HG03565 (cell line): ENCODE results near the gene PHF21B.

Experiments used
- ATAC-seq: cut with Tn5 transposase; IDR thresholded peaks from one replicate; pipeline ENCODE4 v1.9.1; 2021; ENCODE audit warnings: mild to moderate bottlenecking, moderate library complexity; ENCODE audit not compliant: unreplicated experiment

Gene PHF21B

DNA sequence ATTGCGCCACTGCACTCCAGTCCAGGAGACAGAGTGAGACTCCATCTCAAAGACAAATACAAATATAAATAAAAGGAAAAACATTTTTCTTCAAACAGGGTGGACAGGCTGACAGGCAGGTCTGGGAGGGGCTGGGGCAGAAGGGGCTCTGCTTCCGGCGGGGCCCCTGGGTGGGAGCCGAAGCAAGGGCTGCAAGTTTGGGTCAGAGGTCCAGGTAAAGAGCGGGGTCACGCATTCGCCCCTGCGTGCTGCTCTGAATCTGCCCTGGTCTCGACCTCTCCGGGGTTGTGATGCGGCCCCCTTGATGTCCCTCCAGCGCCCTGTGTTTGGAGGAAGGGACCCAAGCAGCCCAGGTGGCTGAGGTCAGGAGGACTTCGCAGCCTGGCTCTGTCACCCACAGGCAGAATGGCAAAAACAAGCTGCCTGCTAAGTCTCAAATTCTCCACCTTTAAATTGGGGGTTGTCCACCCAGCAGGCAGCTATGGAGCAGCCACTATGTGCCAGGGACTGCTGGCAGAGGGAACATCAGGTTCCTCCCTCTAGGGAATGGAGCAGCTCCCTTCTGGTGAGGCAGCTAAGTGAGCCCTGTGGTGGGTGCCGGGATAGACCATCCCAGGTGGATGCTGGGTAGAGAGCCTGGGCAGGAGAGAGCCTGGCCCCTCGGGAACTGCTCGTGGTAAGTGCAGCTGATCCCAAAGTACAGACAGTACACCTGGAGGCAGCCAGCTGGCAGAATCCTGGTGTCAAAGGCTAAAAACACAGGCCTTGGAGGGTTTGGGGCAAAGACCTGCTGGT, 10.3 kb upstream of the PHF21B start:
- ATAC-seq, result no peak

DNA sequence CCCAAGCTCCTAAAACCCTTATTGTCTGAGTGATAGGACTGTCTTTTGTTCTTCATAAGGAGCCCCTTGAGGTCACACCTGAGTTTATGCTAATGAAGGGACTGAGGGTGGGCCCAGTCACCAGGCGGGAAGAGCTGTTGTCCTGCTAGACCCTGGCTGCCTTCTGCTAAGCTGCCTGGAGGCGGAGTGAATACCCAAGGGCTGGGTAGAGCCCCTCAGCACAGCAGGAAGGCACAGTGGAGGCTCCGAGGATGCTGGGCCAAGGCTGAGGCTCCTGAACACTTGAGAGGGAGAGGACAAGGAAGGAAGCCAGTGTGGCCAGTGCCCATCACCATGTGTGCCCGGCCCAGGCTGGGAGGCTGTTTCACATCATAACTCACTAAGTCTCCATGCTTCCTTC, 4.8 kb upstream of the PHF21B start:
- ATAC-seq, result no peak

- no peak for ATAC-seq
These were observed 3.3 kb upstream of the PHF21B start for GRCh38 chr22:45013138-45013537.

- ATAC-seq, result no peak
These were observed 711 bp upstream of the PHF21B start for GRCh38 chr22:45010532-45010900.

DNA sequence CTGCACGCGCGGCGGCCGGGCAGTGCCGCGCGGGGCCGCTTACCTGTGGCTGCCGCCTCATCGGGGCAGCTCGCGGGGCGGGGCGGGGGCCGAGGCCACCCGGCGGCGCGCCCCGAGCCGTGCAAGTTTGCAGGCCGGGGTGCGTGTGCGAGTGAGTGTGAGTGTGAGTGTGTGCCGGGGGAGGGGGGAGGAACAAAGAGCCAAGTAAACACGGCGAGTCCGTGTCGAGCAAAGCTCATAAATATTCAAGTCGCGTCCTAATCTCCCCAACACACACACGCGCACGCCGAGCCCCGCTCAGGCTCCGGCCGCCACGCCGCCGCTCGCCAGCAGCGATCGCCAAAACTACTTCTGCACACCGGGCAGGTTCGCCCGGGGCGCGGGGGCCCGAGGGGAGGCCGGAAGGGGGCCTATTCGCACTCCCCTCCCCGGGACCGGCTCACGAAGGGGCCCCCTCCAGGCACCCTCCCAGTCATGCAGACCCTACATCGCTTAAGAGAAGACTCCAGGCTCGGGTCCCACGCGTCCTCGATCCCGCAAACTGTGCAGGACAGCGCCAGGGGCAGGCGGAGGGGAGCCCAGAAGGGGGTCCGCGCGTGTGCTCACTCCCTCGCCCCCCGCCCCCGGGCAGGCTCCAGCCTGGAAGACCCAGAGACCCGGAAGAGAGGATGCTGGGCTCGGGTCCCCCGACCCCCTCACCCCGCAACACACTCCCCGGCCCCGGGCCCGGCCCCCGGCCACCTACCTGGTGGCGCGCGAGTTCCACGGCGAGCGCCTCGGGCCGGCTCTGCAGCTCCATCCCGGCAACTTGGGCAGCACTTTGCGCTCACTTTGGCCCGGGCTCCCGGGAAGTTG, 827 bp downstream of the PHF21B start:
- ATAC-seq, result no peak

DNA sequence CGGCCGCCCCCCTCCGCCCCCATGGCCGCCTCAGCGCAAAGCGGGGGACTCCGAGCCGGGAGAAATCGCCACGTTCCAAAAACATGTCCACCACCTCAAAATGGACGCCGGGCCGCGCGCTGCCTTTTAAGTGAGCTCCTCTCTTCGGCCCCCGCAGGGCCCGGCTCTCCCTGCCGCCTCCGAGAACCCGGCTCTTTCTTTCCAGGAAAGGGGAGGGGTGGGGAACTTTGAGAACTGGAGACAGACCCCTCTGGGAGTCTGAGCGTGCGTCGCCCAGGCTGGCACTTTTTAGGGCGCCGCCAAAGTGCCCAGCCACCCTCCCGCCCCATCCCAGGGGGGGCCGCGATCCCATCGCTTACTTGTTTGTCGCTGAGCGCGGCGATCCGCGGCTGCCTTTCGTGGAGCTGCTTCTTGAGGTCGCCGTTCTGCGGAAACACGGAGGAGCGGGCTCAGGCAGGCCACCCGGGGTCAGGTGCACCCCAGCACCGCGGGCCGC, 1.6 kb downstream of the PHF21B start:
- ATAC-seq, result no peak

GRCh38 chr22:45007391-45008185, 2.2 kb downstream of the PHF21B start:
- no peak for ATAC-seq

DNA sequence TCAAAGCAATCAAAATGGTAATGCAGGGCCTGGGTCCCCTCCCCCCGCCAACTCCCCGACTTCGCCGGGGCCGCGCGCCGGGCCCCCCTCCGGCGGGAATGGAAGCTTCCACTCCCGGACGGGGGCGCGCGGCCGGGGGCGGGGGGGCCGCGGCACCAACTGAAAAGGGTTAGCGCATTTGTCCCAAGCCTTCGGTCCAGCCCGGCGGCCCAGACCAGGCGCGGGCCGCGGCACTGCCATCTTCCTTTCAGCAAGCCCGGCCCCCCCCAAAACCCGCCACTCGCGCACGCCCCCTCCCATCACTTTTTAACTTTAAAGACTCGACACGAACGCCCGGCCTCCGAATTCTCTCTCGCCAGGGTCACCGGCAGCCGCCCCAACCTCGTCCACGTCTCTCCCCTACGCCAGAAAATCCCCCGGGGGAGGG, 2.8 kb downstream of the PHF21B start:
- no peak for ATAC-seq

DNA sequence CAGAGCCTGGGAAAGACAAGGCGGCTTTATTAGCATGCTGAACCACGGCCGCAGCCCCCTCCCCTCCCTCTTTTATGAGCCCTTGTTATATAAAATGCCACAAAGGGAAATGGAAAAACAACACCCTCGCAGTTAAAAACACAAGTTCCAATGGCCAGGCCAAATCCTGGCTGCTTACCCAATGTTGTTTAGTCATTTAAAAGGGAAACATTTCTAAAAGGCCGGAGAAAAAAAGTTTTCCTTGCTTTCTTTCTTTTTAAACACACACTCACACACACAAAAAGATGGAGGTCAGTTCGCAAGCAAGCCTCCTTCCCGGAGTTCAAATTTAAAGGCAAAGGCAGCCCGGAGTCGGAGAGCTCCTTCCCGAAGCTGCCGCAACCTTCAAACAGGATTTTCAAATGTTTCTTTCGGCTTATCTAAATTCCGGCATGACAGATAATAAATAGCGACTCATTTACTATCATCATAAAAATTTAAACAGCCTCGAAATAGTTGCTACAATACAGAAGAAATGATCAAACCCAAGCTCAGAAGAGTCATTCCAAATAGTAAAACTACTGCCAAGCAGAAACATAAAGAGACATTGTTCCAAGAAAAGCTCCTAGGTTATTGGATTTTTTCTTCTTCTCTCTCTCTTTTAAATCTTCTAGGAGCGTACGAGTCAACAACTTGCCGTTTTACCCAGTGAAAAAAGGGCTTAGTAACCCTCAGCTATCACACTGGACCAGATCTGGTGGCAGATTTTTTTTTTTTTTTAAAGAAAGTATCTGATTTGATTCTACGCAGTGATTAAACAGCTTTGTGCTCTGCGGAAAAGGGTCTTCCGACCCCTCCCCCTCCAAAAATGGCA, 3.5 kb downstream of the PHF21B start:
- no peak for ATAC-seq

DNA sequence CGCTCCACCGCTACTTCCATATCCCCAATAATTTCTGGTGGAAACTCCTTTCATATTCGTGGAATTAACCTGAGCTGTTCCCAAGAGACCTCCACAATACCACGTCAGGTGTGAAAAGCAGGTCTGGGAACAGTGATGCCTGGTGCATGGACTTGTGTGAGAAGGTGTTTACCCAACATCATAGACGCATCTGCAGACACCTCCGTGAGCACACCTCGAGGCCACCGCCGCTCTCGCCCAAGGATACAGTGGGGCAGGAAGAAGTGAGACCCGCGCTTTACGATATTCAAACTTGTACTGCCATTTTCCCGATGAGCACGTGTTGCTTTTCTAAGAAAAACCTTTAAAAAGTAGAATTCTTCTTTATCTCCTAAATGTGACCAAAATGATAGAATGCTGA, 8.2 kb downstream of the PHF21B start:
- no peak for ATAC-seq

GRCh38 chr22:45000330-45000729, 9.5 kb downstream of the PHF21B start:
- ATAC-seq, result no peak

DNA sequence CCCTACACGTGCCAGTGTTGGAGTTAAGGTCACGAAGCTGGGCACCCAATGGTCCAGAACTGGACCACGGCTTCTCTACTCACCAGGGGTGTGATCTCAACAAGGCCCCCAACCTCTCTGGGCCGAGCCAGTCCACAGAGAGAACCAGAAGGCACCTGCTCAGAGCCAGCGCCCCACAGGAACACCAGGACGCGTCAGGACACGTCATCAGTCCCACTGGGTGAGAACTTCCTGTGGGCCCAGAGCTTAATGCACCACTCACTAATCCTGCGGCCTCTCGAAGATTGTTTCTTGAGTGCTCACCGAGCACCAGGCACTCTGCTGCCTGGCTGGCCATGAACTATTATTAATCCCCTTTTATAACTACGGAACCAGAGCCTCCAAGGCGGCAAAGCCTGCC, 10.1 kb downstream of the PHF21B start:
- ATAC-seq, result no peak

- ATAC-seq, result no peak
These were observed 10.6 kb downstream of the PHF21B start for GRCh38 chr22:44999231-44999630.

DNA sequence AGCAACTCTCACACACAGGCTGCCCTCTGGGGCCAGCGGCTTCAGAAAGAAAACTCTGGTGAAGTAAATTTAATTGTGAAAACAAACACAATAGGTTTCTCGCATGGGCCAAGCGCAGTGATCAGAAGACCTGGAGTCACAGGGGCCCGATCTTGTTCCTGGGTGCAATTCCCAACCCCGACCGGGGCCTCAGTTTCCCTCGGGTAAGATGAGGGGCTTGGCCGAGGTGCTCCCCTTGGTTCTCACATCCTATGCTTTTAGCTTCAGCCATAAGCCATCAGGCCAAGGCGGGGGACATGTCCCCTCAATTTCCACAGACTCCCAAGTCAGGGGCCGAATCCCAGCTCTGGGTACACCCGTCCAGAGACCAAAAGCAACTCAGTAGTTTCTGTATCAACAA, 11.5 kb downstream of the PHF21B start:
- ATAC-seq, result no peak

DNA sequence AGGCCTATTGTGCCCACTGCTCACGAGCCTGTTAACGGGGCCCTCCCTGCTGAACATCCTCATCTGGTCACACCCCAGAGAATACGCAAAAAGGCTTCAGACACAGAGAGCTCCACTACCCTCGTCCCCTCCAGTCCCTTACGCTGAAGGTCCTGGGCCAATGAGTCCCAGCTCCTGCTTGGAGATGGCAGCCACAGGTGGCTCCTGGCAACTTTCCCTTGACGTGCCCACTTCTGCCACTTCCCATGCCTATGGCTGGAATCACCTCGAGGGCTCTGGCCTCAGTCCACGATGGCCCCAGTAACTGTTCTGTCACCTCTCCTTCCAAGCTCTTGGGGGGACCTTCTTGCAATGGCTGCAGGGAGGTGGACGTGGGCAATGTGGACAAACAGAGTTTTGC, 12.7 kb downstream of the PHF21B start:
- ATAC-seq, result no peak

- ATAC-seq, result no peak
These were observed 13.2 kb downstream of the PHF21B start for GRCh38 chr22:44996648-44997047.

DNA sequence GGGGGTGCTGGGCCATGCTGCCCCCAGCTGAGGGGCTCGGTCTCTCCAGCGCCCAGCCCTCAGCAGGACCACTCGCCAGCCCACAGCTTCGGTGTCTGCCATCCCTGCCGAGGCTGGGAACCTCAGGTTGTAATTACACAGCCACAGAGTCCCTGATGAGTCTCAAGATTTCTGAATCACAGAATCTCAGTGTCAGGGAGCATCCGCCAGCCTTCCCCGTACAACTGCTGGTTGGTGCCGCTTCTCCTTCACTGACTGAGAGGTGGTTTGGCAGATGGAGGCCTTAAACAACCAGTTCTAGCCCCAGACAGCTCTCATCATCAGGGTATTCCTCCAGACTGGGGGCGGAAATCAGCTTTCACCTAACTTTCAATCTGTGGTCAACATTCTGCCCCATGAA, 13.7 kb downstream of the PHF21B start:
- ATAC-seq, result no peak

DNA sequence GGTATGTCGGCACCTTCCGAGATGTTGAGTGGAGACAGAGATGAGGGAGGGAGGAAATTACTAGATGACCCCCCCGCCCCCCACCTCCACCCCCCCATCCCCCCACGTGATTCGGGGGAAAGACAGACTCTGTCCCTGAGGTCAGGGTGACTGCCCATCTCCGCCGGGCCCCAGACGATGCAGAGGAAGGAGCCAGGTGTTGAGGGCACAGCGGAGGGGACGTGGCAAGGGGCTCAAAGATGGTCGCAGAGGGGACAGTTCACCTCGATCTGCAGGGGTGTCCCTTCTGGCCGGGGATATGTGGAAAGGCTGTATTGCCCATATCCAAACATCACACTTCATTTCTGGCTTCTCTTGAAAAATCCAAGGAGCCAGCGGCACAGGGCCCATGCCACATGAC, 14.1 kb downstream of the PHF21B start:
- no peak for ATAC-seq

DNA sequence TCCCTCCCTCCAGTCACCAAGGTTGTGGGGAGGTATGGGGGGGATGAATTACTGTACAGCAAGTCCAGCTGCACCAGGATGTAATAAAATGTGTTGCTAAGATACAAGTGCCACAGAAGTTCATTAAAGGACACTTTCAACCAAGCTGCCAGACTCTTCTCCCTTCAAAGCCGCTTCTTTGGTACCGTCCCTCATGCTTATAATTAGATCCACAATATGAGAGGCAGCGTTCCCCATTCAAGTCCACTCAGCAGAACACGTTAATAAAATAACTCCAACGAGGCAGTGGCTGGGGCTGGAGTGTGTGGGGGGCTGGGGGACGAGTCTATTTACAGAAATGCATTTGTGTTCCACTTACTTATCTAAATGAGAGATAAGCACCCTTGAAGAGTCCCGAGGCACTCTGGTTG, 14.7 kb downstream of the PHF21B start:
- ATAC-seq, result no peak

- ATAC-seq, result no peak
These were observed 15.3 kb downstream of the PHF21B start for GRCh38 chr22:44994399-44995104.
